Esophagus muscularis mucosa (tissue), 4 donors: Measurements from ENCODE around the gene USP2. TPM values are rescaled to one million over a fixed set of nuclear protein-coding genes. Genes with fewer than 3 reads are reported as not detected.

ENCODE experiments used
- DNase-seq: peaks from one replicate; pipeline ENCODE4 v3.0.0-alpha.2; 2017; ENCODE audit errors: extremely low spot score
- H3K27ac ChIP-seq, 4 donors: fragments of 200-600 bp; sonication (generic); replicated peaks in 1 of 4; 1 replicate in 3 of 4; 2 replicates in 1 of 4; pipeline ENCODE4 v1.5.1; 2016 to 2019; ENCODE audit warnings: mild to moderate bottlenecking in 1 of 4
- H3K27me3 ChIP-seq, 4 donors: fragments of 200-600 bp; sonication (generic); one replicate each; pipeline versions ENCODE4 v1.5.1 to v1.6.0; 2016 to 2019
- H3K36me3 ChIP-seq, 4 donors: fragments of 200-600 bp; sonication (generic); one replicate each; pipeline ENCODE4 v1.5.1; 2016 to 2019
- H3K4me1 ChIP-seq, 4 donors: fragments of 200-600 bp; sonication (generic); one replicate each; pipeline ENCODE4 v1.5.1; 2016 to 2019
- H3K4me3 ChIP-seq, 4 donors: fragments of 200-600 bp; sonication (generic); 1 replicate in 2 of 4; 2 replicates in 2 of 4; pipeline ENCODE4 v1.5.1; 2016 to 2019; ENCODE audit warnings: mild to moderate bottlenecking in 4 of 4, moderate library complexity in 1 of 4
- H3K9me3 ChIP-seq, 4 donors: fragments of 200-600 bp; sonication (generic); 1 replicate in 3 of 4; 2 replicates in 1 of 4; pipeline ENCODE4 v1.5.1; 2016 to 2019
- CTCF ChIP-seq, 3 experiments: fragments of 200-600 bp in 2 of 3; fragments of 450-650 bp in 1 of 3; sonication (generic) in 2 of 3; IDR thresholded peaks; one replicate each; pipeline ENCODE4 v1.5.1; 2017 to 2019; ENCODE audit warnings: antibody characterized with exemption in 3 of 3, mild to moderate bottlenecking in 2 of 3, moderate library complexity in 1 of 3
- EP300 ChIP-seq: sonication (generic); formaldehyde crosslinking; IDR thresholded peaks from one replicate; pipeline ENCODE4 v1.6.1; 2017; ENCODE audit warnings: antibody characterized with exemption
- POLR2A ChIP-seq: fragments of 450-650 bp; IDR thresholded peaks from one replicate; pipeline ENCODE4 v1.6.1; 2017; ENCODE audit warnings: antibody characterized with exemption, moderate library complexity, mild to moderate bottlenecking, low read depth
- POLR2AphosphoS5 ChIP-seq, 2 donors: sonication (generic); formaldehyde crosslinking; IDR thresholded peaks; one replicate each; pipeline ENCODE4 v1.6.1; 2017; ENCODE audit warnings: antibody characterized with exemption in 2 of 2
- WGBS: methylation state at CpG from one replicate; pipeline ENCODE4 v1.1.5; 2018; 5-methylcytosine and 5-hydroxymethylcytosine counted together
- intact Hi-C: fragments of 100-400 bp; cut with DNase I; formaldehyde crosslinking; loops from one replicate; pipeline ENCODE4 v1.15.1; 2023
- small RNA-seq, 3 donors: library from RNA; depleted of rRNA; stranded (forward); fragments of <200 nt; gene quantifications; one replicate each; pipeline ENCODE3, GENCODE V24; 2016
- total RNA-seq, 4 donors: library from RNA; depleted of rRNA; stranded (reverse); fragments of >200 nt; gene quantifications; one replicate each; pipeline versions ENCODE4 v1.1.0 to v1.2.1, GENCODE V29; 2016

Gene USP2
- total RNA-seq, 4 donors from 2014 or later: 4.6 to 9.9 (median 6.1) TPM

GRCh38 chr11:119307219-119307618 lies 74.3 kb downstream of the USP2 start:
- Histone ChIP-seq H3K36me3 (peaks cover 31 to 78% (median 69%) of the 10 kb centered on the region in 4 donors), H3K27ac (peak overlapping the region; percentile 98 to 99 (median 98)), H3K4me1 (peaks cover 5 to 75% (median 62%) of the 10 kb centered on the region in 4 donors), H3K27me3 (no peaks in the 10 kb centered on the region), H3K4me3 (no peak overlapping the region), H3K9me3 (no peaks in the 10 kb centered on the region)
- DNase-seq: no peak
- intact Hi-C loops: no loop called here
- 18% methylated on average over 1 of the region's 1 CpG for WGBS
- TF ChIP-seq EP300 (no peak), POLR2A (no peak), CTCF (IDR thresholded peaks at IDR 0.05) (peak; percentile 38 to 42 (median 41))

- TF ChIP-seq CTCF (IDR thresholded peaks at IDR 0.05) (no peak), POLR2AphosphoS5 (IDR thresholded peaks at IDR 0.05) (peak; percentile 72 to 76), EP300 (no peak), POLR2A (no peak)
- intact Hi-C loops: no loop called here
- Histone ChIP-seq H3K4me1 (peaks cover 5 to 74% (median 62%) of the 10 kb centered on the region in 4 donors), H3K27ac (peak overlapping the region; percentile 98 to 99 (median 98)), H3K27me3 (no peaks in the 10 kb centered on the region), H3K9me3 (no peaks in the 10 kb centered on the region), H3K4me3 (no peak overlapping the region), H3K36me3 (peaks cover 23 to 78% (median 65%) of the 10 kb centered on the region in 4 donors)
- no peak for DNase-seq
- WGBS: 39% methylated on average over 4 of the region's 5 CpGs
These were observed 75.1 kb downstream of the USP2 start for GRCh38 chr11:119306373-119306890.

- Histone ChIP-seq H3K27me3 (no peaks in the 10 kb centered on the region), H3K4me1 (peaks cover 5 to 75% (median 65%) of the 10 kb centered on the region in 4 donors), H3K9me3 (no peaks in the 10 kb centered on the region), H3K4me3 (no peak overlapping the region), H3K36me3 (peaks cover 16 to 78% (median 58%) of the 10 kb centered on the region in 4 donors), H3K27ac (peak overlapping the region; percentile 98 to 99 (median 98))
- no peak for DNase-seq
- TF ChIP-seq EP300: no peak
- no peak for TF ChIP-seq POLR2A
- TF ChIP-seq CTCF (IDR thresholded peaks at IDR 0.05): no peak
- TF ChIP-seq POLR2AphosphoS5 (IDR thresholded peaks at IDR 0.05): no peak
- 77% methylated on average over 7 of the region's 7 CpGs for WGBS
- intact Hi-C loops: no loop called here
These were observed 75.7 kb downstream of the USP2 start for GRCh38 chr11:119305556-119306372.

Small RNAs within 50 kb of the gene (small RNA-seq; reads per million reads assigned to genes)
- gene AP003396.4 (0 reads per million in 3 donors), gene RF01225 (0 reads per million in 3 donors)

Other genes with a start within 250 kb of the USP2 start
- gene ABCG4, start 232.6 kb downstream of the USP2 start, total RNA-seq: 1 to 10 TPM in 1 of 4 donors, under 1 TPM in 3; 0.33 to 1.4 (median 0.60) TPM
- gene NLRX1, start 213.0 kb downstream of the USP2 start, total RNA-seq: 10 to 100 TPM; 21.5 to 47.3 (median 27.2) TPM
- under 1 TPM in 1 of 4 donors, not detected in 3; 0.29 TPM for gene NHERF4, start 196.2 kb downstream of the USP2 start, total RNA-seq
- 10 to 100 TPM; 20.7 to 27.7 (median 24.1) TPM for gene CBL, start 175.4 kb downstream of the USP2 start, total RNA-seq
- 1,000 to 10,000 TPM in 1 of 4 donors, 100 to 1,000 TPM in 3; 607 to 1,312 (median 805) TPM for gene MCAM, start 64.6 kb downstream of the USP2 start, total RNA-seq
- gene RNF26, start 47.2 kb downstream of the USP2 start, total RNA-seq: 10 to 100 TPM; 14.2 to 33.2 (median 20.9) TPM
- 10 to 100 TPM; 23.7 to 74.3 (median 51.6) TPM for gene C1QTNF5, start 40.8 kb downstream of the USP2 start, total RNA-seq
- under 1 TPM in 1 of 4 donors, not detected in 3; 0.11 TPM for gene MFRP, start 35.0 kb downstream of the USP2 start, total RNA-seq
- gene THY1, start 41.5 kb upstream of the USP2 start, total RNA-seq: 10 to 100 TPM; 13.3 to 70.1 (median 25.4) TPM